Anterior cingulate cortex (tissue), 58 donors: Measurements from ENCODE around the gene ABCB6.

Source experiments
- DNase-seq, 58 donors: peaks; one replicate each; lab custom pipeline; 2025; lab: John Stamatoyannopoulos, UW

Gene ABCB6

DNA sequence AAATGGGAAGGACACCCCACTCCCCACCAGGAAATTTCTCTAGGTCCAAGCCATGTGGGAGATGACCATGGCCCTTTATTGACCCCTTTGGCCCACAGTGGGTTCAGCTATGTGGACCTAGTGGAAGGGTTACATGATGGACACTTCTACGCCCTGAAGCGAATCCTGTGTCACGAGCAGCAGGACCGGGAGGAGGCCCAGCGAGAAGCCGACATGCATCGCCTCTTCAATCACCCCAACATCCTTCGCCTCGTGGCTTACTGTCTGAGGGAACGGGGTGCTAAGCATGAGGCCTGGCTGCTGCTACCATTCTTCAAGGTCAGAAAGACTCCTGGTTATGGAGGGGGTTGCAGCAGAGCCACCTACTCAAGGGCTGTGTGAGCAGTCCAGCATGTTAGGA, 27.8 kb upstream of the ABCB6 start:
- no peak for DNase-seq

DNA sequence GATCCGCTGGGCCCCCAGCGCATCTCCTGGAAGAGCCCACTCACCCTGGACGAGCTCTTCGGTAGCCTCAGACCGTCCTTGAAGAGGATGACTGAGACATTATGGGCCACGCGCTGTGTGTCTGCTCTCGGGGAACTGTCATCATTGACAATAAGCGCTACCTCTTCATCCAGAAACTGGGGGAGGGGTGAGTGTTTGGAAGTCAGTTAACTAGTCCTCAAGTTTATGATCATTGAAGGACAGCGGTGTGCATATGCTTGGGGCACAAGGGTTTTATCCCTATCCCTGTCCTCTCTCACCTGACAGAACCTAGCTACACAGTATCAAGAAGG, 27.1 kb upstream of the ABCB6 start:
- no peak for DNase-seq

DNA sequence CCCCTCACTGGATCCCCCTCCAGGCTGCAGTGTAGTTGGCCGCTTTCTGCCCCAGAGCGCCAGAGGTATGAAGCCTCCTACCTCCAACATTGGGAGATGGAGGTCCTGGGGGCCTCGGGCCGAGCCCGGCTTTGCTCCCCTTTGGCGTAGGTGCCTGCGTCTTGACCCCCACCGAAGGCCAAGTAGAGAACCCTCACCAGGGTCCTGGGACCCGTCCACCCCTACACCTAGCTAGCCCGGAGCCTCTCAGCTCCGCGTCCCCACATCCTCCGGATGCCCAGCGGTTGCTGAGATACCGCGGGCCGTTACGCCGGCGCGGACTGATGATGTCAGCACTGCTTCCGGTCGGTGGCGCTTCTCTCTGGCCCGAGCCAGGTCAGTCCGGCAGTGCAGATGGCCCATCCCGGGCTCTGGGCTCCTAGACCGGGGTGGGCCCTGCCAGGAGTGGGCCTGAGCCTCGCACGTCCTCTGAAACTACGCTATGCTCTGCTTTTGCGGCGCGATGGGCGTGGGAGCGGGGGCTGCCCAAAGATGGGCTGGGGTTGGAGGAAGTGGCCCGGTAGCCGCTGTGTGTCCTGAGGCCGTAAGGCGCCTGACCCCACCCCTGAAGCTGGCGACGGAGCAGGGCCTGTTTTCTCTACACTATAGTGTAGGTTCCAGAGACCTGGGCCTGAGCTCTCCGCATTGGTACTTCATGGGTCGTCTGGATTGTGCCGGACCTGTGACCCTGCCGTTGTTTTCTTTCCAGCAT, 26.6 kb upstream of the ABCB6 start, which contains the start of the genes GLB1L and STK16:
Gene GLB1L (minus strand): TSS at position 297 of the 751 bp plus-strand sequence. CDS start 1,871 bp downstream, outside the sequence.
Gene STK16 (plus strand): TSS at position 332 of the 751 bp plus-strand sequence. CDS start 521 bp downstream, outside the sequence.
- peak; percentile 18 to 97 (median 87) for DNase-seq

DNA sequence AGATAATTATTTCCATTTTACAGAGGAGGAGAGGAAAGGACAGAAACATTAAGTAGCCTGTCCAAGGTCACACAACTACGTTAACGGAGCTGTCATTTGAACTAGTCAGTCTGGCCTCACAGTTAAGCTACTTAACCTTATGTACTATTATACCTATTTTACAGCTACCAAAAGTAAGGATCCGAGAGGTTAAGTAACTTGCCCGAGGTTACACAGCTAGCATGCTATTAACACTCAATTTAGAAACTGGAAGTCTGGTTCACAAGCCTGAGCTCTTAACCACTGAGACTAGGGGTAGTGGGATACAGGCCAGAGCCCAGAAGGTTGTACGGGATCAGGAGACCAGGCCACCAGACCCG, 26.0 kb upstream of the ABCB6 start:
- no peak for DNase-seq

DNA sequence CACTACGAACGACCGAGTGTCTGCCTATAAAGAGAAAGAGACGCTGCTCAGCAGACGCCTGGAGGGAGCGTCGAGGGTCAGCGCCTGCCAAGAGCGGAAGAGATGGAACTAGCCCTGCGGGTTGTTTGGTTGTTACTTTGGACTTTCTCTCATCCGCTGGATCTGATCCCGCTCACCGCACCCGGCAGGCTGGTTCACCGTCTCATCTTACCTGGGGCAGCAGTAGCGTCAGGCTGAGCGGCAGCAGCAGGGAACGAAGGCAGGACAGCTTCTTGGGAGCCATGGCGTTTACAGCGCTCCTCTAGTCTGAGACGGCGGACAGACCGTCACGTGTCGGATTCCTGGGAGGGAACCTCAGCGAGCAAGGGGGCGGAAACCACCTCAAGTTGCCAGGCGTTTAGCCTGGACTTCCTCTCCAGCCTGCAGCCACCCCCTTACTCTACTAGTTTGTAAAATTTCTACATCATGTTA, 24.6 kb upstream of the ABCB6 start:
- DNase-seq, result no peak

DNA sequence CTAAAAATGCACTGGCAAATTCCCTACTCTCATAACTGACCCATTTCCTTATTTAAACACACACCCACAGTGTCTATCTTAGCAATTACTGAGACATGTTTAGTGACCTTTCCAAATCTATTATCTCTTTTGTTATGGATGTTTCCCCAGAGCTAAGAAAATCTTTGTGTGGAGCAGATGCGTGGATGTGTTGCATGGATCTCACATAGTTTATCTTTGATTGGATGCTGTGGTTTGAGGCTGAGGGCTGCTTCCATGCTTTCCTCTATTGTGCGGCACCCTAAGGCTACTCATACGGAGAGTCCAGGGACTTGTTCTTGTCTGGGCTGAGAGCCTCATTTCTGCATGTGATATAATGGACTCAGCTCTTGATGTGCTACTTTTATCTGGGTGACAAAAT, 15.6 kb upstream of the ABCB6 start:
- no peak for DNase-seq

DNA sequence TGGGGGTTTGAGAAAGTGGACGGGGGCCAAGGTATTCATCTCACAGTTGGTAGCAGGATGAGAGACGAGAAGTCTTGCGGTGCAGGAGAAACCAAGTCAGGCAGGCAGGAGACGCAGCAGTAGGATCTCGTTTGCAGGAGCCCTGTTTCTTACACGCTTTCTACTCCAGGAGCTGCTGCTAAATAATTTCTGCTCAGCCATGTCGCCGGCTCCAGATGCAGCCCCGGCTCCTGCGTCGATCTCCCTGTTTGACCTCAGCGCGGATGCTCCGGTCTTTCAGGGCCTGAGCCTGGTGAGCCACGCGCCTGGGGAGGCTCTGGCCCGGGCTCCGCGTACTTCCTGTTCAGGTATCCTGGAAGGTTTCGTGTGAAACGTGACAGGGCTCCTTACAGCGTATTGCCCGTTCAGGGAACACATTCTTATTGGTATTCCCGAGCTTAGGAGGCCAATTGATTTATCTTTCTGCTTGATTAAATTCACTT, 11.3 kb upstream of the ABCB6 start:
- DNase-seq, result peak in 3 of 58 donors; percentile 21 to 46 (median 24)

DNA sequence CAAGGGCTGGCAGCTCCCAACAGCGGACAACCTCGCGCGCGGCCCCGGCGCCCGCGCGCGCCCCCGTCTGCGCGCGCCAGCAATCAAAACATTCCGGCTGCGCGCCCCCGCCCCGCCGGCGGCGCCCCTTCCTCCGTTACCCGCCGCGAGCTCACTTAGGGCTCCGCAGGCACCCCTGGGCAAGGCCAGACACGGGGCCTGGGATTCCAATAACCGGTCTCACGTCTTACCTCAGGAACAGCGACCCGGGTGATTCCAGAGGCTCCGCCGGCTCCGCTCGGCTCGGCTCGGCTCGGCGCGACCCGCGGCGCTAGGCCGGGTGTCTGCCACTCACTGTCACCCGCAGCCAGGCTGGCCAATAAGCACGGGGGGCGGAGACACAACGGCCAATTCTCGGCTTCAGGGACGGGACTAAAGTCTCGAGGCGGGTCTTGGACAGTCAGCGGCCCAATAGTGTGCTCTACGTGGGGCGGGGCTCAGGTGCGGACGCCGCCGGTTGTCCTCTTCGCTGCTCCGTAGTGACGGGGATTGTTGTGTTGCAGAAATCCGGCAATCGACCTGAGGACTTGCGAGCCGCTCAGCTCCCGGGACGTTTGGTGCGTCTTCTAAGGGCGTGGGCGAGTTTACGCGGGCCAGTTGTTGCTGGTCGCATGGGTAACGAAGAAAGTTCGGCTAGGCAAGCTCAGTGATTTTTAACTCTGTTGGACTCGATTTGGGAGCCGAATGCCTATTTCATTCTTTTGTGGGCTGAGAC, 10.7 kb upstream of the ABCB6 start, which contains the start of the genes ANKZF1 and ATG9A:
Gene ANKZF1 (plus strand): TSS at position 502 of the 754 bp plus-strand sequence. CDS start 452 bp downstream, outside the sequence.
Gene ATG9A (minus strand): TSS at position 332 of the 754 bp plus-strand sequence. CDS start 1,612 bp downstream, outside the sequence.
- peak; percentile 79 to 99 (median 98) for DNase-seq

DNA sequence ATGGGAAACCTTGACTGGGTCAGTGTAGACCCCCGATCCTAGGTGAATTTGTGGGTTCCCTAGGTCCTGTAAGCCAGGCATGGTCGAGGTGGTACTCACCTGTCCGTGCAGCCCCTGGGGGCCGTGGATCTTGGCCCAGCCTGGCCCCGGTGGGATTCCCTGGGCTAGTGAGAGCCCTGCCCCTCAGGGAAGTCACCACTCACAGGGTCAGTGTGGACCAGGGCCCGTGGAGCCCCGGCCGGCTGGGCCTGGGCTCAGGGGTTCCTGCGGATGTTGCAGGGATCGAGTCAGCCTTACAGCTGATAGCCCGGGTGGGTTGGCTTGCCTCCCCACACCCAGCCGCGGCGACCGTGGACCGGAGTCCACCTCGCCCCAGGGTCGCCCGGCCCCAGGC, 10.2 kb upstream of the ABCB6 start:
- peak in 1 of 58 donors; percentile 67 for DNase-seq

DNA sequence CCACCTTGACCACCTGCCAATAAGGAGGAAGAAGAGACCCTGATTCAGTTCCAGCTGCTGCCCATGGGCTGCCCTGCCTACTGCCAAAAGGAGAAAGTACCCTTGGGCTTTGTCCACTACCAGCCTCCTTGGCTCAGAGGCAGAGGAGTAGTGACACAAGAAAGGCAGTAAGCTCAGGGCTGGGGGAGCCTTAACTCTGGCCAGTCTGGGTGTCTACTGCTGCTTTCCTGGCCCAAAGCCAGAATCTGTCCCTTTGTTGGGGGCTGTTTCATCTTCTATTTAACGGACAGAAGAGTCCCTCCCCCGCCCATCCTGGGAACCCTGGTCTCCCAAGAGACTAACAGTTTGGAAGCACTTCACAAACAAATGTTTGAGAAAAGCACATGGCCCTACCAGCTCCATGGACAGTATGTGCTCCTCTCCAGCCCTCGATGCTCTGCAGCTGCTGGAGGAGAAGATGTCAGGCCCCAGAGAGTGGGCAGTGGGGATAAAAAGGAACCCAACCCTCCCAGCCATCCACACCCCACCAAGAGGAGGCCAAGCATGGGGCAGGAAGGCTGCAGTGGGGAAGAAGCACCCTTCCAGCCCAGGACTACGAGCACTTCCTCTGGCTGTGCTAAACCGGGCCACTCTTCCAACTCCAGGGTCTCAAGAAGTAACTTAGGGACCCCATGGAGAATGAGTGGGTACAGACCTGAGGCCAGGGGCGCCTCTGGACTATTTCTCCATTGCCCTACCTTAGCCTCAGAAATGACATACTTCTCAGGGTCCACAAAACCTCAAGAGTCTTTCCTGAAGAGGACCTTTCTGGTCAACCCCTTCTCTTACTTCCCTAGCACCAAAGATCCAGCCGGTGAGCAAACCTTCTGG, 9.5 kb upstream of the ABCB6 start:
- DNase-seq, result peak in 1 of 58 donors; percentile 44

DNA sequence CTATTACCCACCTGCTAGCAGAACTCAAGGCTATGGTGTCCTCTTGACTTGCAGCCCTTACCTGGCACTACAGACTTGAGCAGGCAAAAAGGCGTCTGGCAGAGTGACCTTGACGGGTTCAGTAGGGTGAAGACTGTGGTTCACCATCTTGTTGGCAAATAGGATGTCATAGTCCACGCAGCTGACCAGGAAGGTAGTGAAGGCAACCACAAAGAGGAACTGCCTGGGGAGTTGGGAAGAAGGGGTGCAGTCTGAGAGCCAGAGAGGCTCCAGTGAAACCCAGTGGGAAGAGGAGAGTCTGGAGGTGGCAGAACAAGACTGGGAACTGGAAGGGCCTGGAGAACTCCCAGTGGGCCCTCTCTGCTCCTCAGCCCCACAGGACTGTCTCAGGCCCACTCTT, 6.6 kb upstream of the ABCB6 start:
- no peak for DNase-seq

DNA sequence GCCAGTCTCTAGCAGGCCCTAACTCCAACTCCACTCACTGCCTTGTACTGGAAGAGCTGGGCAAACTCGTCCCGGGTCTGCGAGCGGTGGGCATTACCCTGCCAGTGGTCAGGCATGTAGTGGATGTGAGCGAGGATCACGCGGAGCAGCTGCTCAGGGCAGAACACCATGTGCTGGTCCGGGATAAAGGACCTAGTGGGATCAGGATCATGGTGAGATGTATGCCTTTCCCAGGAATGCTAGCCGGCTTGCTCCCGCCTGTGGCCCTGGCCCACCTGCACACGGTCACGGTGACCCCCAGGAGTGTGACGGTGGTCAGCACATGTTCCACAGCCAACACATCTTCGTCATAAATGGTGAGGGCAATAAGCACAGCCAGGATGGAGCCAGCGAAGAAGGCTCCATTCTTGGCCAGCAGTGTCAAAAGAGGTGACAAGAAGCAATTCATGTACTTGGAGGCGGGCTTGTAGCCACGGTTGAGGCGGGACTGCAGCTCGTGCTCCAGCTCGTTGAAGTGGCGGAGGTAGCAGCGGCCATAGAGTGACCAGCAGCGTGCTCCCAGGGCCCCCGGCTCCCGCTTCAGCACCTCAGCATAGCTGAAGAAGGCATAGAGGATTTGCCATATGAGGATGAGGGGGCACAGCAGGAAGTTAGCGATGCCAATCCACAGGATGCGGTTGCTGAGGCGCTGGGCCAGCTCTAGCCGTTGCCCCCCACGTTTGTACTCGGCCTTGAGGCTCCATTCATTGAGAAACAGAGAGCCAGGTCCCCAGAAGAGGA, 5.3 kb upstream of the ABCB6 start:
- no peak for DNase-seq

DNA sequence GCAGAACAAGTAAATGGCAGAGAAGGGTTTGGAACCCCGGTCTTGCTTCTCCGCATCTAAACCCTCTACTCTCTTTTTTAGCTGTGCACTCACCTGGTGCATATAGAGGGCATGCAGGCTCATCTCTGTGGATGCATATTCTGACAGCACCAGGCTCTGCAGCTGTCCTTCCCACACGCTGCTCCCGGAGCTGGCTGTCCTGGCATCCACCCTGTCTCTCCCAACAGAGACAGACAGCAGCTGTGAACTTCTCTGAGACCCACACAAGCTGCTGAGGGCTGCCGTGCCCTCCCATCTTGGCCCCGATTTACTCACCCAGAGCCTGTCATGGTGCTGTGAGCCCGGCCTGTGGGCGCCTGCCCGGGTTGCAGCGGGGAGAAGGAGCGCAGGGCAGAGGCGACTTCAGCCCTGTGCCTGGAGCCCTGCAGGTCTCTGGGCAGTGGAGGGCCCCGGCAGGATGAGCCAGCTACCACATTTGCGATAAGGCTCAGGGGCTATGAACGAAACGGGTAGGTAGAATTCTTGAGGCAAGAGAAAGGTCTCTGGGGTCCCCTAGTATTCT, 3.3 kb upstream of the ABCB6 start:
- DNase-seq, result peak in 1 of 58 donors; percentile 8

DNA sequence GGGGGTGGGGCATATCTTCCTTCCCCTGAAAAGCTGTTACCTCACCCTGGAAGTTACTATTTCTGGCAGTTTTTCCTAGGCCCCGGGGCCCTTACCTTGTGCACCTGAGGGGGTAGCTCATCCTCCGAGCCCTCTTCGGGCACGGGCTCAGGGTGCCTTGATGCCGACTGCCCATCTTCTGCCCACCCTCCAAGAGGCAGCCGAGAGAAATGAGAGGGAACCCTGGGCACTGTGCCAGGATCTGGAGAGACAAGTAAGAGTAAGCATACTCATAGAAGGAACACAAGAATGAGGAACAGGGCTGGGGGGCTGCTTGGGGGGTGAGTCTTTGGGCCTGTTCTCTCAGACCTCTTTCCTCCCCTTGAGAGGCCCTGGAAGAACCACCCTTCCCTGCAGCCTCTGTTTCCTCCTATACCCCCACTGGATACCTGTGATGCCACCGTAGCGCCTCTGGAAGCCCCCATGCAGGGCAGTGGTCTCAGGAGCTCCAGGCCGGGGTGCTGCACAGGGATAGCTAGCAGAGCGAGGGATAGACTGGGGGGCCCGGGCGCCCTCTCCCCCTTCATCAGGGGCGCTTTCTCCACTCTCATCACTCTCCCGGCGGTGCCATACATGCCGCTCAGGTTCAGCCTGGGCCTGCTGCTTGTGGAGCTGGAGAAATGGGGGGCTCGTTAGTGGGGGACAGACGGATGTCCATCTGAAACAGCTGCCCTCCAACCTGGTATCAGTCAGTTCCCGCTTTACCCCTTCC, 2.1 kb upstream of the ABCB6 start:
- no peak for DNase-seq

DNA sequence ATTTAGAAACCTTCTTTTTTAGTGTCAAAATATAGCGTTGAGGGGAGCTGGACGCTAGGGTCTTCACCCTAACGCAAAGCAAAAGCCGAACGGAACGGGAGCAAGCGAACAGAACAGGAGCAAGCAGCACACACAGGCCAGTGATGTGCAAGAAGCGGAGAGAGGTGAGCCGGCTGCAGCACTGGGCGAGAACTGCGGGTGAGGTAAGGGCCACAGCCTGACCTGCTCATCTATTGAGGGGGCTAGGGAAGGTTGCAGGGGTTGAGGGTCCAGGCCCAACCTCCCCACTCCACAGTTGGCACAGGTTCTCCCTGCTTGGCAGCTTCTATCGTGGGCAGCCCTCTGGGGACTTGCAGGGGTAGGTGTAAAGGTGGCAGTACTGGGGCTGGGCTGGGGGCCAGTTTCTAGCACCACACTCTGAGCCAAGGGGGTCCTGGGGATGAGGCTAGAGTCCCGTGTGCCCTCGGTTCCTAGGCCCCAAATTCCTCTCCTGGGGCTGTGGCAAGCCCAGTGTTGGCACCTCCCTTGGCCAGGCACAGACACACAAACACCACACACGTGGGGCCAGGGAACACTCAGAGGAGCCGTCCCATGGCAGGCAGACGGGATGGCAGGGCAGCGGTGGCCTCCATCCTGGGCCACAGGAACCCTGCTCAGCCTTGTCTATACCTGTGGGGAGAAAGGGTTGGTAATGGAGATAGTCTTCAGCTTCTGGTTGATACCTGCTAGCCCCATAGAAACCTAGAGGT, 1.2 kb upstream of the ABCB6 start:
- DNase-seq, result no peak

DNA sequence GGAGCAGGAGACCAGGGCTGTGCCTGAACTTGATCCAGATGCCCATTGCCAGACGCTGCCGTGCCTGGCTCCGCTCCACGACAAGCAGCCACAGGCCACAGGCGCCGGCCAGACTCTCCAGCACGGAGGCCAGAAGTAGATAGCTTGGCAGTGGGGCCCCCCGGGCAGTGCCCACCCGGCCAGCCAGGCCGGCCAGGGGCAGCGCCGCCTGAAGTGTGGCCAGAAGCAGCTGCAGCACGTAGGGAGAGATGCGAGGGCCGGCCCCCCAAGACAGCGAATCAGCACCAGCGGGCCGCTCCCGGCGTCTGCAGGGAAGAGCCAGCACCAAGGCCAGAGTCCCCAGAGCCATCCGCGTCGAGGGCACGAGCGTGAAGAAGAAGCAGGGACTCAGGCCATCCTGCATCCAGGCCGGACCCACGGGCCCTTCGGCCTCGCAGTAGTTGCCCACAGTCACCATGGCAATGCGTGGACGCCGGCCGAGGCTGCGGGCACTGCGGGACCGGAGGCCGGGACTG, 484 bp downstream of the ABCB6 start:
- peak in 52 of 58 donors; percentile 34 to 87 (median 75) for DNase-seq

DNA sequence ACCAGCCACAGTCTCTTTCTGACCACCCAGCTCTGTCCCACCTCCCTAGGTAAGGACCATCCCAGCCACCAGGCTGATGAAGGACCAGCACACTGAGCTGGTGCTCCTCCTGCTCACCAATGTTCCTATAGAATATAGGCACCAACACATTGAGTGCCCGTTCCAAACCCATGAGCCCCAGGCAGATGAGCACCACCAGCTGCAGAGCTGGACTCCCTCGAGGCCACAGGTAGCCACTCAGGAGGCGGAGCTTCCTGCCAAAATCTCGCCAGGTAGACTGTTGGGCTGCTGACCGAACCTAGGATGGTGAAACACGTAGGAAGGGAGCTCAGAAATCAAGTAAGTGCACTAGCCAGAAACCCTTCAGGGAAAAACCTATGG, 2.2 kb downstream of the ABCB6 start:
- no peak for DNase-seq
